Middle frontal gyrus (tissue), 1 donor: ENCODE data around the gene ATG2B.

Experiments
- DNase-seq: peaks from one replicate; pipeline ENCODE4 v3.0.0-alpha.2; 2015; ENCODE audit warnings: low spot score; ENCODE audit errors: extremely low spot score

The ATG2B gene

DNA sequence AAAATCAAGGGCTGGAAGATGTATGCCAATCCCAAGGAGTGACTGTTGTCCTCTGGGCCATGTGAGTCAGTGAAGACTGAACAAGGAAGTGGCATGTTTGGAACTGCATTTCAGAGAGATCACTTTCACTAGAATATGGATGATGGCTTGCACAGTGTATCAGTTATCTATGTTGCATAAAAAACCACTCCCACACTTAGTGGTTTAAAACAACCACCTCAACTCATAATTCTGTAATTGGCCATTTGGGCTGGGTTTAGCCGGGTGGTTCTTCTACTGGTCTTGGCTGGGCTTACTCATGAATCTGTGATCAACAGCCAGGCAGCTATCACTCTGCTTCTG is 91.7 kb downstream of the ATG2B start:
- DNase-seq: no peak

DNA sequence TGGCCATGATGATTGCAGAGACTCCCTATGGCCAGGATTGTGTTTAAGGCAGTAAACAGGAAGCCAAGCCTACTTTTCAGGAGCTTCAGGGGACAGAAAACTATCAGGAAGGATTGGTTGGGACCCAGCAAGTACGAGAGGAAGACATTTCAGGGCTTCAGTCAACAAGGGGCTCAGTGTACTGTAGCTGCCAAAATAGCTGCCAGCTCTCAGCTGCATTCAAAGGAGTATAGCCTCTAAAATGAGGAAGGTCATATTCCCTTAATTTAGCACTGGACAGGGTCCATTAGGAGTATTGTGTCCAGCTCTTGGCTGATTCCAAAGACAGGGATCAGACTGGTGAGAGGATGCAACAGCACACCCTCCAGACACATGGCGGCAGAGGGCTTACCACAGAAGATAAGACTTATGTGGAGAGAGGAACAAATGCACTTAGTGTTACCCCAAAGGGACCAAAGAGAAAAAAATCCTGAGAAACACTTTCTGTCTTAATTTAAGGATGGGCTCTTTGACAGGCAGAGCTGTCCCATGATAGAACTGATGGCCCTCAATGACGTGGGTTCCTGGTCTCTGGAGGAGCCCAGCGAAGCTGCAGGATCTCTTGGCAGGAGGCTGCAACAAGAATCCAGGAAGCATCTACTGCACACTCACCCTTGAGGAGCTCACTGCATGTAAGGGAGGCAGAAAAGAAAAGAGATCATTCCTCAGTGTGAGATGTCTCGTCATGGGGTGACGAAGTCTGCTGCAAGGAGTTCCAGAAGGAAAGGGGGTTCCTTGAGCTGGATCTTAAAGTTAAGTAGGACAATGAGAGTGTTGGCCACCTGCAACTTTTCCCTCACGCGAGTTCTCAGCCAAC is 92.3 kb downstream of the ATG2B start:
- no peak for DNase-seq

DNA sequence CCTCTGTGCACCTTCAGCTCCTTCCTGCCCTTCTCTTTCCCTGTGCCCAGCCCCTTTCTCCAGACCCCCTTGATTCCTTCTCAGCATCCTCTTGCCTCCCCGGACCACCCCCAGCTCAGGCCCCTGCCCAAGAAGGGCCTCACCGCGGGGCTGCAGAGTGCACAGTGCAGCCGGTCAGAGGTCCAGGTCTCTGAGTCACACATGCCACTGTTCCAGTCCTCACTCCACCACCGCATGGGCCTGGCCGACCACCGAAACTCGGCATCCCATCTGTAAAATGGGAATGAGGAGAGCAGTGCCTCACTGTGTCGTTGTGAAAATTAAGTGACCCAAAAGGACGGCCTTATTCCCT is 93.8 kb downstream of the ATG2B start:
- no peak for DNase-seq

DNA sequence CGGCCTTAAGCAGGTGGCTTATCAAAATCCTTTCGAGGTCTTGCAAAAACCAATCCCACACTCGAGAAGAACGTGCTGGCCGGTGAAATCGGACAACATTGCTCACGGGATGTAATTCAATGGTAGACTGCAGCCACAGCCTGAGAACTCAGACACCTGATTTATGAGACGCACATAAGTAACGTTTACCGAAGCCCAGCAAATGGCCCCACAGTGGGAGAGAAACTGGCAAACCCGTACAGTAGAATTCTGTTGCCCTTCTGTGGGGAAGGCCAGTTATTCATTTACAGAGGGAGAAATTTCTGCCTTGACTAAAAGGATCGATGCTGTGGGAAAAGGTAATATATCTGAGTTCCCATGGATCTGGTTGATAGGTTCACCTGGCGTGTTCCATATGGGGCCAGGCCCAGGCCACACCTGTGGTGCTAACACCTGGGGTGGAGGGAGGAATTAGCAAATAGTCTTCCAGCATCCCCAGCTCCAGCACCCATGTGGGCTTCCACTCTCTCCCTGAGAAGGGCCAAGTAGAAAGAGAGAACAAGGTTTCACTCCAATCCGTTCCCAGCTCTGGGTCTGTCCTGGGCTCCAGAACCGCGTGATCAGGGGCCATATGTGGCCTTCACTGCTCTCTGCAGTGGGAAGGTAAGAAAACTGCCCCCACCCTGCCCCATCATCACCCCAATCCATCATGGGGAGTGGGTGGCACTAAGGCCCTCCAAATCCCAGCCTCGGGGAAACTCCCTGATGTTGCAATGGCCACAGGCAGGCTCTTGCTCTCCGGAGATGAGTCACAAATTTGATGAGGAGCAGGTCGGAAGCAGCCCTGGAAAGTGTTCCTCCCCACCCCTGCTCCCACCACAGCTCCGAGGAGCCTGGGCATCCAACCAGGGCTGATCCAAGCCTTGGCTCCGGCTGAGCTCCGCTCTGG is 94.4 kb downstream of the ATG2B start:
- DNase-seq: no peak

DNA sequence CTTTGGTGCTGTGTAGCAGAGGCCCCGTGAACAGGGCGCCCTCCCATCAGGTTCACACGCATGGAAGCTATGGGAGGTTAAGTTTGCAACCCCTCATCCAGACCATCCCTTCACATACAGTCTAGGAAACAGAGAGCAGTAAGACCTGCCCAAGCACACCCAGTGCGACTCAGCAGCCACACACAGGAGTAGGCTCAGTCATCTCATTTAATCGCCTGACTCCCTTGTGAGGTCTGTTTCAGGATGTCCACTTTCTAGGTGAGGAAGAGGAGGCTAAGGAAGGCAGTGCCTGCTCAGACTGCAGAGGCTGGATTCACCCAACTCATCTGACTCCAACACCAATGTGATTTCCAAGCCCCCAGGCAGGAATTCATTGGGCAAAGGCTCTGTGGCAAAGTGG is 95.2 kb downstream of the ATG2B start:
- no peak for DNase-seq

DNA sequence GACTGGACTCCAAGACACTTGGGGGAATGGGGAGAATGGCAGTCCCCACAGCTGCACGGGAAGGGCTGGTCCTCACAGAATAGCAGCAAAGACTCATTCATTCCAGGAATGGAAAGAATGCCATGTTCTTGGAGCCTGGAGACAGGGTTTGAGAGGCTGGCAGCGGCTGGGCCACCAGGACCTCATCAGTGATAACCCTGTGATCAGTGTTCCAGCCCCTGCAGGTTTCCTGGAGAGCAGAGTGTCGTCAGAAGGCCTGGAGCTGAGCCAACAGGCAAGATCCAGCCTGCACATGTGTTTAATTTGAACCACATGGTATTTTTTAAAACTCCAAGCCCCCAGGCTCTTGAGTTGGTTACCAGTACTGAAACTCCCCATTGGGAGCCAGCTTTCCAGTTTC is 95.8 kb downstream of the ATG2B start:
- no peak for DNase-seq

DNA sequence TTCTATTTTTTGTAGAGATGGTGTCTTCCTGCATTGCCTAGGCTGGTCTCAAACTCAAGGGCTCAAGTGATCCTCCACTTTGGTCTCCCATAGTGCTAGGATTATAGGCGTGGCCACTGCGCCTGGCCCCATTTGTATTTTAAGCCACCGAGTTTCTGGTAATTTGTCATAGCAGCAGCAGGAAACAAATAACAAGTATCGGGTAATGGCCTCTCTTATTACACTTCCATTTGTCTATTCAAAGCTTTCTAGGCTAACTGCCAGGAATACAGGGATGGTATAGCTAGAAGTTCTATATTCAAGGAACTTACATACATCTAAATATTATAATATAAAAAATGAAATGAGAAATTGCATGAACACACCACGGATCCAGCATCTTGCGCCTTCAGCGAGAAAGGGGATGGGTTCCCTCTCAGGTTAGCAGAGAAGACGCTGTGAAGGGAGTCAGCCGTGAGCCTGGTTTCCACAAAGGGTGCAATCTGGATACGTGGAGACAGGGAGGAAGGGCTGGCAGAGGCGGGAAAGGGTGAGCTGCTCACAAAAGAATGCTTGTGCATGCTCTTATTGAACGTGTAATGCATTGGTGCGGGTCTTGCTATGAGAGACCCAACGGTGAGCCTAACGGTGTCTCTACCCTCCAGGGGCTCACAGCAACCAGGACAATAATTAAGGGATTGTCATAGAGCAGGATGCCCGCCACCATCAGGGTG is 97.6 kb downstream of the ATG2B start:
- DNase-seq: no peak

DNA sequence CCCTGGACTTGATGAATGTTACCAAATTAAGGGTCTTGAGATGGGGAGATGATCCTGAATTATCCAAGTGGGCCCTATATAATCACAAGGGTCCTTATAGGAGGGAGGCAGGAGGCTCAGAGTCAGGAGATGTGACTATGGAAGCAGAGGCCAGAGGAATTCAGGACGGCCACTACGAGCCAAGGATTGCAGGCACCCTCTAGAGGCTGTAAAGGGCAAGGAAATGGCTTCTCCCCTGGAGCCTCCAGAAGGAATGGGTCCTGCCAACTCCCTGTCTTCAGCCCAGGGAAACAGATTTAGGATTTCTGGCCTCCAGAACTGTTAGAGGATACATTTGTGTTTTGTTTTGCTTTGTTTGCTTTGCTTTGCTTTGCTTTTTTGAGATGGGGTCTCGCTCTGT is 98.3 kb downstream of the ATG2B start:
- no peak for DNase-seq

DNA sequence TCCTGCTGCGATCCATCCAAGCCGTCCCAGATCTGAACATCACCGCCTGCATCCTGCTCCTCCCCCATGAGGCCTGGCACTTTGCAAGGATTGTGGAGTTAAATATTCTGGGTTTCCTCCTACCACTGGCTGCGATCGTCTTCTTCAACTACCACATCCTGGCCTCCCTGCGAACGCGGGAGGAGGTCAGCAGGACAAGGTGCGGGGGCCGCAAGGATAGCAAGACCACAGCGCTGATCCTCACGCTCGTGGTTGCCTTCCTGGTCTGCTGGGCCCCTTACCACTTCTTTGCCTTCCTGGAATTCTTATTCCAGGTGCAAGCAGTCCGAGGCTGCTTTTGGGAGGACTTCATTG is 99.0 kb downstream of the ATG2B start:
- no peak for DNase-seq

DNA sequence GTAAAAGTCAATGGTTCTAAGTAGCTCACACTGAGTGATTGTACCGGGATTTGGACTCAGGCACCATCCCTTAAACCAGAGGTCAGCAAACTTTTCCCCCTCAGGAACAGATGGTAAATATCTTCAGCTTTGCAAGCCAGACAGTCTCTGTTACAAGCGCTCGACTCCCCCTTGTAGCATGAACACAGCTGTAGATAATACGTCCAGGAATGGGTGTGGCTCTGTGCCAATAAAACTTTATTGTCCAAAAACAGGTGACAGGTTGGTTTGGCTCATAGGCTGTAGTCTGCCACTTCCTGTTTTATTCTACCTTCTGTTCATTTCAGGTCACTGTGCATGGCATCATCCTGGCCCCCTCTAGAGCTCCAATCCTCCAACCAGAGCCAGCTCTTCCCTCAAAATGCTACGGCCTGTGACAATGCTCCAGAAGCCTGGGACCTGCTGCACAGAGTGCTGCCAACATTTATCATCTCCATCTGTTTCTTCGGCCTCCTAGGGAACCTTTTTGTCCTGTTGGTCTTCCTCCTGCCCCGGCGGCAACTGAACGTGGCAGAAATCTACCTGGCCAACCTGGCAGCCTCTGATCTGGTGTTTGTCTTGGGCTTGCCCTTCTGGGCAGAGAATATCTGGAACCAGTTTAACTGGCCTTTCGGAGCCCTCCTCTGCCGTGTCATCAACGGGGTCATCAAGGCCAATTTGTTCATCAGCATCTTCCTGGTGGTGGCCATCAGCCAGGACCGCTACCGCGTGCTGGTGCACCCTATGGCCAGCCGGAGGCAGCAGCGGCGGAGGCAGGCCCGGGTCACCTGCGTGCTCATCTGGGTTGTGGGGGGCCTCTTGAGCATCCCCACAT is 99.6 kb downstream of the ATG2B start:
- no peak for DNase-seq

DNA sequence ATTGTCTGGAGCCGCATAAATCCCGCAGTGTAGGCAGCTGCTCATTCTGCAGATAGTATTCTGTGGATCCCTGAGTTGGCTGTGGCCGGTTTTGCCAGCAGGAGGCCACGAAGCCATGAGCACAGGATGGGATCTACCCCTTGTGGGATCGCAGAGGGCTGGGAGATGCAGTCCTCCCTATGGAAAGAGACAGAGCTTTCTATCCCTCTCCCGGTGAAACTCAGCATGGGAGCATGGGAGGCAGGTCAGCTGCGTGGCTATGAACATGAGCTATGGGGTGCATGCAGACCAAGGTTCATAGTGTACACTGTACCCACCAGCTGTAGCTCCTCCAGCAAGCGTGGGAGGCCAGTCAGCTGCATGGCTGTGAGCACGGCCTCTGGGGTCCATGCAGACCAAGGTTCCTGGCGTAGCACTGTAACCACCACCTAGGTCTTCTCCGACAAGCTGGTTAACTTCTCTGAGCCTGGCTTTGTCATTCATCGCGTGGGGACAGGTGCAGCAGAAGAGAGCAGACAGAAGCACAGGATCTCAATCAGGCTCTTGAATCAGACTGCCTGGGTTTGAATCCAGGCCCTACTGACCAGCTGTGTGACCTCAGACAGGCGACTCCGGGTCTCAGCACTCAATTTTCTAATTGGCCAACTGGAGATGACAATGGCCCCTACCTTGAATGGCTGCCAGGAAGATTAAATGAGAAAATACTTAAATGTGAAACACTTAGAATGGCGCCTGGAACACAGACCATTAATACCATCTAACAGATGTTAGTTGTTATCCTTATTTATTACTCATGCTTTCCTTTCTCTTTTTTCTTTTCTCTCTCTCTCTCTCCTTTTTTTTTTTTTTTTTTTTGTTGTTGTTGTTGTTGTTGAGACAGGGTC is 101.1 kb downstream of the ATG2B start:
- no peak for DNase-seq

DNA sequence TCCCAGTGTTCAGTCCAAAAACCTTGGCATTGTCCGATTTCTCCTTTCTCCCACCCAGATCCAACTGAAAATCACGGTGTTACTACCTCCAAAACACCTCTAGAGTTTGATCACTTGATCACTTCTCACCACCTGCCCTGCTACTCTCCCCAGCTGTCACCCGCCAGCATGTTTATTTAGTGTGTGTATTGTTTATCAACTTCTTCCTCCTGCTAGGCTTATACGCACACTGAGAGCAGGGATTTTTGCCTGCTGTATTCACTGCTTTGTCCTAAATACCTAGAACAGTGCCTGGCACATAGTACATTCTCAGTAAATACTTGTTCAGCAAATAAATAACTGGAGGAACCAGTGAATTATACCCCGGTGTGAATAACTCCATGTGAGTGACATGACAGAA is 102.1 kb downstream of the ATG2B start:
- no peak for DNase-seq

DNA sequence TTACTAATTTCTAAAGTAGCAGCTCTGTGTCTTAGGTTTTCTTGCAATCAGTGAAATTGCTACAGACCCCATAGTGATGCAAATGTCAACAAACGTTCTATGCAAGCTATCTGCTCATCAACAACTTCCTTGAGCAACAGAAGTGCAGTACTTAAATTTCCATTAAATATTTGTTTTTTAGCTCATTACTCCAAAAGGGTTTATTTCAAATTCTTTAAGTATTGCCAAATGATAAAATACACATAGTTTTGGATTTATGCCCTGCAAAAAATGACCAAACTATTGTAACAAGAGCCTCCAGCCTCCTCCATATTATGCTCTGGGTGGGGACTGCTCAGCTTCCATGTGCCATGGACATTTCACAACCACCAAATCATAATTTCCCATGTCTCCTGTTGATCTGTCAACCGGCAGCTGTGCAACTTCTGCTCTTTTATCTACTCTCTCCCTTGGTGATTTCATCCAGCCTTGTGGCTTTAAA is 102.8 kb downstream of the ATG2B start:
- no peak for DNase-seq

DNA sequence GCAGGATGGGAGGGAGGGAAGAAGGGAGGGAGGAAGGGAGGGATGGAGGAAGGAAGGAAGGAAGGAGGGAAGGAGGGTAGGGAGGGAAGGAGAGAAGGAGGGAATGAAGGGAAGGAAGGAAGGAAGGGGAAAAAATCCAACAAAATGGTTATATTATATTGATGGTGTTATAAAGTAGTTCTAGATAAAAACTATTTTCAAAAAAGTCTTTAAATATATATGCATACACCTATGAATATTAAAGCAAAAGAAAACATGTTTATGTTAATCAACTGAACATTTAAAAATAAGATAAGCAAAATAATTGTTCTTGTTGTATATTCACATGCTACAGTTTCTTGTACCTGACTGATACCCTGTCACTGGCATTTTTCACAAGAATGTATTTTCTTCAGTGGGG is 105.2 kb downstream of the ATG2B start:
- DNase-seq: no peak

DNA sequence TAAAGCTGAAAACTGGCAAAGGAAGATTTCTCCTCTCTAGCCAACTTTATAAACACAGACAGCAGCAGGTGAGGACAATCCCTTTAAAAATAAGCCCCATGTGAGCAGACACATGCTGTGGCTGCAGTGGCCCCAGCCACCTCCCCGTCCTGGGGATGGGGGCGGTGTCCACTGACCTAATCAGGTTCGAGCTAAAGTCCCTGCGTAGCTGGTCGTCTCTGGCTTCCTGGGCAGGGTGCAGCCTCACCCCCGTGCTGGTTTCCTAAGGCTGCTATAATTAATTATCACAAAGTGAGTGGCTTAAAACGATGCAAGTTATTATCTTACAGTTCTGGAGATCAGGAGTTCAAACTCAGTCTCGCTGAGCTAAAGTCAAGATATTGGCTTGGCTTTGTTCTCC is 106.1 kb downstream of the ATG2B start:
- DNase-seq: no peak

DNA sequence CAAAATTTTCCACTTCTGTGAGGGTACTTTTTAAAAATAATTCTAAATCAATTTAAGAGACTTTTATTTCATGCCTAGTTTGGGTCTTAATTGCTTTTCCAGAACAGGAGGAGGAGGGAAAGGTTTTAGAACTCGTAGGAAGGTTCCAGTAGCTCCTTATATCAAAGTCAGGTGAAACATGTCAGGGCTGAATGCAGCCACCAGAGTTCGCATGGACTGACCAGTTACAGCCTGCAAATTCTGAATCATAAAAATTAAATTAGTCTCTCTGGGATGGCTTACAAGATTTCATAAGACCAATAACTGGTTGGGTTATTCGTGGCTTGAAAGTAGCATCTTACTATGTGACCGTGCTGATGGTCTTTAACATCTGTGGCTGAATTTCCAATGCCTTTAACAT is 106.7 kb downstream of the ATG2B start:
- DNase-seq: no peak

DNA sequence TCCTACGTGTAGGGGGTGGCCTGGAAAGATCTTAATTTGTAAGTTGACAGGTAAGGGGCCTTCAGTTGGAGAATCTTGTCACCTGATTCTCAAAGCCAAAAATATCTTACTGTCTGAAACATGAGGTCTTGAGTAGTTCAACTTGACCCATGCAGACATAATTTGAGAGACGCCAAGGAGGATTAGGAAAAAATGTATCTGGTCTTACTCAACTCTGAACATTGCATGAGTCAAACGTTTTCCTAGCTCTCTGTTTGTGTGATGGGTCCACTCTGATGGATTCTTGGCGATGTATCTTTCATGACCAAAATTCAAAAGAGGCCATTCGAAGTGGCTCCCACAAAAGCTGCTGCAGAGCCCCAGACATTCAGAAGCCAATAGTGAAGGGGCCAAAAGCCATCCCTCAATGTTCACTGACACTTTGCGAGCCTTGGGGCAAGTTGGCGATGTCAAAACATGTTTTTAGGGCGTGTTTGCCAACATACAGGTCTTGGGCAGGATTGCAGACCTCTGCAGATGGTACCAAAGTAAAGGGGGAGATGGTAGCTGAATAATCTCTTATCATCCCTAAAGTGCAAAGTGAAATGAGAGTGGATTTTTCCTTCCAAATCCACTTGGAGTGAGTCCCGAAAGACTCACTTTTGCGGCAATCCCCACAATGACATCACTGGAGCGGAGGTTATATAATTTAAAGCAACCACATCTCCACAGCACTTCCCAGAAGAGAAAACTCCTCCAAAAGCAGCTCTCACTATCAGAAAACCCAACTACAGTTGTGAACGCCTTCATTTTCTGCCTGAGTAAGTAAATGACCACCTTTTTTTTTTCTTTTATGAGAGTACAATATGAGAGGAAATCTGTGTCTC is 107.4 kb downstream of the ATG2B start, which contains the start of gene BDKRB1:
TSS of gene BDKRB1 (plus strand) at position 710 of the 866 bp plus-strand sequence. CDS start 7,473 bp downstream, outside the sequence.
- no peak for DNase-seq

DNA sequence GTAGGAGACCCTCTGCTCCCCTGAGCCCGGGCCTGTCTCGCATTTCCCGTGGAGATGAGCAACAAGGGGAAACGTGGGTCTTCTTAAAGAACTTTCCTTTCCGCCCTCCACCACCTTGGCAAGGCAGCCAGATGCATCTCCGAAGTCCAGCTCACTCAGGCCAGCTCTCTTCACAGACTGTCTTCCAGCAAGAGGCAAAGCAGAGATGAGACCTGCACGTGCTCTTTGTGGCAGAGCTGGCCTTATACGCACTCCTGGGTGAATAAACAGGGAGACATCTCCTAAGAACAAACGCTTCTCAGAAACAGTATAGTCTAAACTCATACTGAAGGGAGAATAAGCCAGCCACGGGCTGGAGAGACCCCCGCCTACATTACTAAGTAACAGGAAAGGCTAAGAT is 108.5 kb downstream of the ATG2B start:
- DNase-seq: no peak

DNA sequence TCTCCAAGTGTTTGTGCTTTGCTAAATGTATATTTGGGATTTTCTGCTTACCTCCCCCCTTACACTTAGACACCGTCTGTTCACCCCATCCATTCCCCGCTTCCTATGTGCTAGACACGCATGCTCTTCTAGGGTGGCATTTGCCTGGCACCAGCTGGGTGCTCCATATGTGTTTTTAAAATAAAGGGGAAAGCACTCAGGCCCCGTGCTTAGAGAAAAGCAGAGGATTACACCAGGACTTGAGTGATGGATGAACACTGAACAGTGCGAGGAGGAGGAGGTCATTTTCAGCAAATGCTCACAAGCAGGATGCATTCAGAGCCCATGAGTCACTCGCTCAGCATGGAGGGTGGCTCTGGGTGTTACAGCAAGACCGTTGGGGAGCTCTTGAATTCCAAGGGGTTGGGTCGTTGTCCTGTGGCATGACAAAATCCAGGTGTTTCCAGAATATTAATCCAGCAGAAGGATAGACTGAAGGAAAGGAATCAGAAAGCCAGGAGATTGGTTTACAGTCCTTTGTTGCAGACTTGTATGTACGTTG is 110.1 kb downstream of the ATG2B start:
- DNase-seq: no peak
